Frontal cortex (tissue), 4 donors: ENCODE data around the gene CLASP1. TPM values are rescaled to one million over a fixed set of nuclear protein-coding genes. Genes with fewer than 3 reads are reported as not detected.
"Not testable (repeated sequence)": the region's sequence is repeated elsewhere in the genome, so short reads cannot be mapped to it uniquely, and the experiment has no call there.

Experiments
- DNase-seq, 2 donors: peaks; one replicate each; pipeline ENCODE4 v3.0.0; 2012; ENCODE audit warnings: low spot score in 2 of 2
- FAIRE-seq: peaks from 2 replicates; lab custom pipeline; 2012; peaks lifted over from hg19 to GRCh38; lab: Jason Lieb, UNC
- total RNA-seq: library from RNA; depleted of rRNA; stranded (reverse); fragments of >200 nt; gene quantifications from one replicate; pipeline ENCODE4 v1.2.3, GENCODE V29; 2014
- donor health status: control.
- donor health status: control.
- donor health status: control.

CLASP1 gene
- total RNA-seq, 1 donor from 2014 or later = 129 TPM

- DNase-seq (no peak), FAIRE-seq (no peak)
Measured at GRCh38 chr2:121459291-121459690, 190.0 kb downstream of the CLASP1 start.

- FAIRE-seq (no peak), DNase-seq (no peak)
Measured at GRCh38 chr2:121456325-121456724, 192.9 kb downstream of the CLASP1 start.

- FAIRE-seq = no peak
Measured at GRCh38 chr2:121455446-121455845, 193.8 kb downstream of the CLASP1 start.

GRCh38 chr2:121454549-121455090 lies 194.6 kb downstream of the CLASP1 start:
- DNase-seq (no peak), FAIRE-seq (no peak)

More at GRCh38 chr2:121455446-121455845, 193.8 kb downstream of the CLASP1 start:
- no peak for DNase-seq

GRCh38 chr2:121451398-121451797 lies 197.9 kb downstream of the CLASP1 start:
- DNase-seq (no peak), FAIRE-seq (no peak)

GRCh38 chr2:121450301-121450700 lies 199.0 kb downstream of the CLASP1 start:
- no peak for FAIRE-seq
- no peak for DNase-seq

- DNase-seq (no peak), FAIRE-seq (no peak)
Measured at GRCh38 chr2:121446647-121447241, 202.5 kb downstream of the CLASP1 start.

- FAIRE-seq (no peak), DNase-seq (no peak)
Measured at GRCh38 chr2:121442889-121443288, 206.4 kb downstream of the CLASP1 start.

GRCh38 chr2:121438290-121438689 lies 211.0 kb downstream of the CLASP1 start:
- FAIRE-seq = not testable (repeated sequence)

GRCh38 chr2:121436918-121437317 lies 212.3 kb downstream of the CLASP1 start:
- FAIRE-seq (no peak), DNase-seq (no peak)

More at GRCh38 chr2:121438290-121438689, 211.0 kb downstream of the CLASP1 start:
- DNase-seq = not testable (repeated sequence)

- no peak for FAIRE-seq
- DNase-seq = no peak
Measured at GRCh38 chr2:121435790-121436189, 213.5 kb downstream of the CLASP1 start.

GRCh38 chr2:121431214-121431613 lies 218.0 kb downstream of the CLASP1 start:
- FAIRE-seq = no peak

GRCh38 chr2:121429927-121430520 lies 219.2 kb downstream of the CLASP1 start:
- FAIRE-seq = no peak
- DNase-seq = no peak

More at GRCh38 chr2:121431214-121431613, 218.0 kb downstream of the CLASP1 start:
- DNase-seq = no peak

GRCh38 chr2:121429119-121429903 lies 220.0 kb downstream of the CLASP1 start:
- DNase-seq (no peak), FAIRE-seq (no peak)

- no peak for FAIRE-seq
Measured at GRCh38 chr2:121427187-121427689, 222.0 kb downstream of the CLASP1 start.

GRCh38 chr2:121420486-121420885 lies 228.8 kb downstream of the CLASP1 start:
- FAIRE-seq = no peak

More at GRCh38 chr2:121427187-121427689, 222.0 kb downstream of the CLASP1 start:
- DNase-seq = no peak

GRCh38 chr2:121419081-121419699 lies 230.1 kb downstream of the CLASP1 start:
- FAIRE-seq = no peak
- DNase-seq = no peak

More at GRCh38 chr2:121420486-121420885, 228.8 kb downstream of the CLASP1 start:
- DNase-seq = no peak

GRCh38 chr2:121418494-121419058 lies 230.7 kb downstream of the CLASP1 start:
- FAIRE-seq = no peak
- no peak for DNase-seq

GRCh38 chr2:121417826-121418225 lies 231.4 kb downstream of the CLASP1 start:
- FAIRE-seq (peak; percentile 48), DNase-seq (no peak)

- no peak for FAIRE-seq
- no peak for DNase-seq
Measured at GRCh38 chr2:121415727-121416126, 233.5 kb downstream of the CLASP1 start.
